ENCODE results near the gene HMGA1.
"Not testable (repeated sequence)": the region's sequence is repeated elsewhere in the genome, so short reads cannot be mapped to it uniquely, and the experiment has no call there.

Gene HMGA1

GRCh38 chr6:34241351-34242215 is 4.9 kb downstream of the HMGA1 start:
- DNase-seq = no peak

GRCh38 chr6:34242252-34243130 is 5.8 kb downstream of the HMGA1 start:
- DNase-seq = no peak

- no peak for DNase-seq
These were observed 6.6 kb downstream of the HMGA1 start for GRCh38 chr6:34243131-34243771.

DNA sequence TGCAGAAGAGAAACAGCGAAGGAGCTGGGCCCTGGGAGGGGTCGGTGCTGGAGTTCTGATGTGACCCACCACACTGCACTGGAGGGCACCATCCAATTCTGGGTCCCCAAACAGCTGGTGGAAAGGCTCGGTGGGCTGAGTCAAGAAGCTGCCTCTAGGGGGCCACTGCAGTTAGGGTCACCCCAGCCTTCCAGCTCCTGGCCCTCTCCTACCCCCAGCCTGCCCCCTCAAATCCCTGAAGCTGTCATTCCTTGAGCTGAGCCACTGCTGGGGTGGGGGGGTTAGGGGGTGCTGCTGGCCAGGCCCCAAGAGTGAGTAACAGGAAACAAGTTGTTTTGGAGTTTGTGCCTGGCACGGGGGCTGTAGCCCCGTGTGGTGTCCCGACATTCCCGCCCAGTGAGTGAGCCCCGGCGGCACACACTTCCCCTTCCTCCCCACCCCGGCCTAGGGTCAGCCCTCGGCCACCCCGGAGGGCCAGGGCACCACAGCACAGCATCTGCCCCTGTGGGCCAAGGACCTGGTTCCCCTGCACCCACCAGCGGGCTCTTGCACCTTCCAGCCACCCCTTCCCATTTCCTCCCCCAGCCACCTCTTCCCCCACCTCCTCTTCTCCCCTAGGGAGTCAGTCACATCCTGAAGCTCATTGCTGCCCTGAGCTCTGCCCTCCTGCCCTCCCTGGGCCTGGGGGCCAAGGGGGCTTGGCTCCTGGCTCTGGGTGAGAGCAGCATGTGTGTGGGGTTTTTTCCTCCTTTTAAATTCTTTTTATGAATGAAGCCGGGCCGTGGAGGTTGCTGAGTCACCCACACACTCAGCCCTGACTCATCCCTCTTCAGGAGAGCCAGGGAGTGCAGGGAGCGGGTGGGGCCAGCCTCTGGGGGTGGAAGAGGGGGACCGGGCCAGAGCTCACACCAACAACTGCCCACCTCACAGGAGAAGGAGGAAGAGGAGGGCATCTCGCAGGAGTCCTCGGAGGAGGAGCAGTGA is 7.5 kb downstream of the HMGA1 start:
- DNase-seq = peak; percentile 28

DNA sequence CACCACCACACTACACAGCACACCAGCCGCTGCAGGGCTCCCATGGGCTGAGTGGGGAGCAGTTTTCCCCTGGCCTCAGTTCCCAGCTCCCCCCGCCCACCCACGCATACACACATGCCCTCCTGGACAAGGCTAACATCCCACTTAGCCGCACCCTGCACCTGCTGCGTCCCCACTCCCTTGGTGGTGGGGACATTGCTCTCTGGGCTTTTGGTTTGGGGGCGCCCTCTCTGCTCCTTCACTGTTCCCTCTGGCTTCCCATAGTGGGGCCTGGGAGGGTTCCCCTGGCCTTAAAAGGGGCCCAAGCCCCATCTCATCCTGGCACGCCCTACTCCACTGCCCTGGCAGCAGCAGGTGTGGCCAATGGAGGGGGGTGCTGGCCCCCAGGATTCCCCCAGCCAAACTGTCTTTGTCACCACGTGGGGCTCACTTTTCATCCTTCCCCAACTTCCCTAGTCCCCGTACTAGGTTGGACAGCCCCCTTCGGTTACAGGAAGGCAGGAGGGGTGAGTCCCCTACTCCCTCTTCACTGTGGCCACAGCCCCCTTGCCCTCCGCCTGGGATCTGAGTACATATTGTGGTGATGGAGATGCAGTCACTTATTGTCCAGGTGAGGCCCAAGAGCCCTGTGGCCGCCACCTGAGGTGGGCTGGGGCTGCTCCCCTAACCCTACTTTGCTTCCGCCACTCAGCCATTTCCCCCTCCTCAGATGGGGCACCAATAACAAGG is 8.5 kb downstream of the HMGA1 start:
- DNase-seq = not testable (repeated sequence)

- not testable (repeated sequence) for DNase-seq
These were observed 9.1 kb downstream of the HMGA1 start for GRCh38 chr6:34245761-34246140.

GRCh38 chr6:34246249-34246562 is 9.5 kb downstream of the HMGA1 start:
- DNase-seq = no peak

DNA sequence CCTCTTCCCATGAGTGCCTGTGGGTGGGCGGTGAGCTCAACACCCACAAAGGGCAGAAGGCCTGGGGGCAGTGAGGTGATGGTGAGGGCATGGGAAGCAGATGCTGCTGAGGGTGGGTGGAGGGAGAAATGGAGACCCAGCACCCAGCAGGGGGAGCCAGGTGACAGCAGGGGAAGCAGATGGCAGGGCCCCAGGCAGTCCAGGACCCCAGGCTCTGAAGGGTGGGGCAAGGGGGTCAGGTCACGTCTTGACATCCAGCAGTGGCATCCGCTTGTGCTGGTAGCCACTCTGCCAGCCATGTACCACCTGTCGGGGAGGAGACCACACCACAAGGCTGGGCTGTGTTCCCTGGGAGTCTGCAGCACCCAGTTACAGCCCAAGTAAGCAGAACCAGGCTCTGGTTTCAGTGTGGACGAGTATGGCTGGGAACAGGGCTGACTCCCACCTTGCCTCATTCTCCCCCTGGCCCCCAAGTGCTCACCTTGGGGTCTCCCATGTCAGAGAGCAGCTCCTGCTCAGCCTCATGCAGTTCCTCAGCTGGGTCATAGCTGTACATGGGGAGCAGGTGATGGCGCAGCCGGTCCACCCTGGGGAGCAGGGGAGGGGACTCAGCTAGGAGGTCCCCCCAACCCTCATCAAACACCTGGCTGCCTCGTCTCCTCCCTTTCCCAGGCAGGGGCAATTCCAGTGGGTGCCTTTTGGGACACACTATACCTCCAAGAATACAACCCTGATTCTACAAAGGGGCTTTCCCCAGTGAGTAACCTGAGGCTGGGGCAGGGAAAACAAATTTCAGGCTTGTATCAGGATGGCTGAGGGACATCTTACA is 10.1 kb downstream of the HMGA1 start:
- DNase-seq = peak; percentile 89

- DNase-seq = no peak
These were observed 11.0 kb downstream of the HMGA1 start for GRCh38 chr6:34247481-34248197.

GRCh38 chr6:34248198-34248726 is 11.6 kb downstream of the HMGA1 start:
- no peak for DNase-seq

DNA sequence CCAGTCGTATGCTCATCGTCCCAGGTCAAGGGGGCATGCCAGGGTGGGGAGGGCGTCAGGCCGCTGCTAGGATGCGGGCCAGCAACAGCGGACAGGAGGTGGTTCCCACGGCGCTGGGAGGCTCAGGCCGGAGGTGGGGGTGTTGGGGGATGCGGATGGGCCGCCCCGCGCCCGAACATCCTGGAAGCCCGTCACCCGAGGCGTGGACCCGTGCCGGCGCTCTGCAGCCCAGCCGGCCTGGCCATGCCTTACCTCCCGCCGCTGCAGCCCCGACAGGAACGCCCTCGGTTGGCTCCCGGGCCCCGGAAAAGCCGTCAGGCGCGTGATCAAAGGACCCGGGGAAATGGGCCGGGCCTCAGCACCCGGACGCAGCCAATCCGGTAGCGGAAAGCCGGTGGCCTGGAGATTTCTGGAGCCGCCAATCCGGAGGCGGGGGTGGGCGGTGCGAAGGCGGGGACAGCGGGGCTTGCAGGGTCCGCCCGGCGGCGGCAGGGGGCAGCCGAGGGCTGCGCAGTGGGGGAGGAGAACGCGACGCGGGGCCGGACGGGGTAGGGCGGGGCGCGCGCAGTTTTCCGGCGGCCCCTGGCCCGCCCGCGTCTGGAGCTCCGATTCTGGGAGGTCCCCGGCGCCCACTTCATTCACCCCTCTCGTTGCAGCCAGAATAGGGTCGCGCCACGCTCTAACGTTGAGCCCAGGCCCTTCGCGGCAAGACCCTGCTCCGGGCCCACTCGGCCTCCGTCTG is 12.2 kb downstream of the HMGA1 start, which contains the start of gene SMIM29:
Gene SMIM29 (minus strand): TSS at position 280 of the 742 bp plus-strand sequence. CDS start 1,215 bp downstream, outside the sequence.
- peak; percentile 84 for DNase-seq

DNA sequence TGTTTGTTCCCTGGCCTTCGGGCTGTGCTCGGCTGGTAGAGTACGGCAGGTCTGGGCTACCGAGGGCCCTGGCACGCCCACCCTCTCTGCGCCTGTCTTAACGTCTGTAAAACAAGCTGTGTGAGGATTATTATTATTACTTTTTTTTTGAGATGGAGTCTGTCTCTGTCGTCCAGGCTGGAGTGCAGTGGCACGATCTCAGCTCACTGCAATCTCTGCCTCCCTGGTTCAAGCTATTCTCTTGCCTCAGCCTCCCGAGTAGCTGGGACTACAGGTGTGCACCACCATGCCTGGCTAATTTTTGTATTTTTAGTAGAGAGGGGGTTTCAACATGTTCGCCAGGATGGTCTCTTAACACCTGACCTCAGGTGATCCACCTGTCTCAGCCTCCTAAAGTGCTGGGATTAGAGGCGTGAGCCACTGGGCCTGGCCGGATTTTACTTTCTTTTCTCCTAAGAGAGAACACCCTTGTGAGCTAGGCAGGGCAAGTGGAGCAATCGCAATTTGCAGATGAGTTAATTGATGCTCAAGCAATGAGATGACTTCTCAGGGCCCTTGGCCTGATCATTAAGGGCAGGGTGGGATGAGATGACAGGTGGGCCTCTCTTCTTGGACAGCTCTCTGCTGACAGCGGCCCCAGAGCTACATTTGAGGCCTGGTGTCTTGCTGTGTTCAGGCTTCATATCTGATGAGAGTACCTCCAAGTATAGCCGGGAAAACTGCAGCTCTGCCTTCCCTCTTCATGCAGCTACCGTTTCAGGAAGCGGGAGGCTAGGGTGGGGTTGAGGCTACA is 13.0 kb downstream of the HMGA1 start:
- DNase-seq = no peak

DNA sequence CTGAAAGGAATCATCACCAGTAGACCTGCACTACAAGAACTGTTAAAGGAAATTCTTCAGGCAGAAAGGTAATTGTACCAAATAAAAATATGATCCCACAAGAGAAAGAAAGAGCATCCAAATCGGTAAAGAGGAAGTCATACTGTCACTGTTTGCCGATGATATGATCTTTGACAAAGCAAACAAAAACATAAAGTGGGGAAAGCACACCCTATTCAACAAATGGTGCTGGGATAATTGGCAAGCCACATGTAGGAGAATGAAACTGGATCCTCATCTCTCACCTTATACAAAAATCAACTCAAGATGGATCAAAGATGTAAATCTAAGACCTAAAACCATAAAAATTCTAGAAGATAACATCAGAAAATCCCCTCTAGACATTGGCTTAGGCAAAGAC is 15.7 kb downstream of the HMGA1 start:
- DNase-seq = not testable (repeated sequence)

GRCh38 chr6:34259529-34260069 is 22.9 kb downstream of the HMGA1 start:
- DNase-seq = no peak

DNA sequence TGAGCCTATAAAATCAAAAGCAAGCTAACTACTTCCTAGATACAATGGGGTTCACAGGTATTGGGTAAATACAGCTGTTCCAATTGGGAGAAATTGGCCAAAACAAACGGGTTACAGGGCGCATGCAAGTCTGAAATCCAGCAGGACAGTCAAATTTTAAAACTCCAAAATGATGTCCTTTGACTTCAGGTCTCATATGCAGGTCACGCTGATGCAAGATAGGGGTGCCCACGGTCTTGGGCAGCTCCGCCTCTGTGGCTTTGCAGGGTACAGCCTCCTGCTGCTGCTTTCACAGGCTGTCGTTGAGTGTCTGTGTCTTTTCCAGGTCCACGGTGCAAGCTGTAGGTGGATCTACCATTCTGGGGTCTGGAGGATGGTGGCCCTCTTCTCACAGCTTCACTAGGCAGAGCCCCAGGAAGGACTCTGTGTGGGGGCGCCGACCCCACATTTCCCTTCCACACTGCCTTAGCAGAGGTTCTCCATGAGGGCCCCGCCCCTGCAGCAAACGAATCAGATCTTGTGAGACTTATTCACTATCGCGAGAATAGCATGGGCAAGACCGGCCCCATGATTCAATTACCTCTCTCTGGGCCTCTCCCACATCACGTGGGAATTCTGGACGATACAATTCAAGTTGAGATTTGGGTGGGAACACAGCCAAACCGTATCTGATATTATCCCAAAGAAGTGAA is 24.0 kb downstream of the HMGA1 start:
- DNase-seq = no peak

DNA sequence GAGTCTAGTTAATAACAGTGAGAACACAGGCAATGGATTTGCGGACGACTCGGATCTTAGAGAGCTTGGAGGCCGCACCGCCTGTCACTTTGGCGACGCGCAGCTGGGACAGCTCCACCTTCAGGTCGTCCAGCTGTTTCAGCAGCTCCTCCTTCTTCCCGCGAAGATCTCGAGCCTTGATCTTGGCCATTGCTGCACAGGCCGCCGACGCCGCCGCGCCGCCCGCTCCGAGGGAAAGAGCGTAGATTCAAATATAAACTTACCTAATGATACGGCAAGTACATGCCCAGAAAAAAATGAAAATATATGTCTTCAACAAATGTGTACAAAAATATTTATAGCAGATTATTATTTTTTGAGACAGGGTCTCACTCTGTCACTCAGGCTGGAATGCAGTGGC is 26.8 kb downstream of the HMGA1 start:
- DNase-seq = not testable (repeated sequence)

- no peak for DNase-seq
These were observed 31.1 kb downstream of the HMGA1 start for GRCh38 chr6:34267746-34268145.
